IMR-90 (cell line): ENCODE measurements around the gene NUB1. TPM values are rescaled to one million over a fixed set of nuclear protein-coding genes. Genes with fewer than 3 reads are reported as not detected.

ENCODE experiments used
- ATAC-seq: fragments of 200-7000 bp; cut with Tn5 transposase; 2 replicates; pipeline ENCODE4 v1.9.1; 2020; ENCODE audit warnings: low read depth, mild to moderate bottlenecking, moderate library complexity
- BruUV-seq: library from RNA; stranded (reverse); fragments of 400-500 nt; replicated peaks from 2 replicates; lab custom pipeline; 2021; lab: Mats Ljungman, UMichigan
- CTCF ChIA-PET: fragments of 300-600 bp; formaldehyde crosslinking; extraction: SDS; loops from one replicate; lab custom pipeline; 2021; ENCODE audit warnings: antibody characterized with exemption; lab: Yijun Ruan, JAX
- POLR2A ChIA-PET: fragments of 300-600 bp; sonication (Branson Sonifier 250); formaldehyde crosslinking; loops from one replicate; lab custom pipeline; 2022; ENCODE audit warnings: antibody characterized with exemption; ENCODE audit not compliant: unreplicated experiment; lab: Charles Lee
- DNase-seq: peaks from one replicate; pipeline ENCODE4 v3.0.0; 2013
- H2AFZ ChIP-seq: replicated peaks from 2 replicates; pipeline ENCODE3; 2013; ENCODE audit warnings: low read length, mild to moderate bottlenecking; ENCODE audit not compliant: poor library complexity
- H2AK5ac ChIP-seq: 2 replicates; pipeline ENCODE4 v1.6.1; 2013; ENCODE audit warnings: low read depth, low read length, inconsistent platforms
- H2AK9ac ChIP-seq: replicated peaks from 2 replicates; pipeline ENCODE3; 2013; ENCODE audit warnings: mild to moderate bottlenecking, low read depth, low read length, moderate library complexity; ENCODE audit not compliant: poor library complexity
- H2BK120ac ChIP-seq: 2 replicates; pipeline ENCODE4 v1.6.1; 2013; ENCODE audit warnings: low read depth, low read length, inconsistent platforms
- H2BK15ac ChIP-seq: 3 replicates; pipeline ENCODE4 v1.6.1; 2013; ENCODE audit warnings: low read depth, low read length, inconsistent platforms
- H2BK20ac ChIP-seq: 2 replicates; pipeline ENCODE4 v1.6.1; 2013; ENCODE audit warnings: low read depth, mild to moderate bottlenecking, inconsistent platforms, low read length, moderate library complexity
- H2BK5ac ChIP-seq: 2 replicates; pipeline ENCODE4 v1.6.1; 2013; ENCODE audit warnings: mild to moderate bottlenecking, low read depth, low read length, inconsistent platforms; ENCODE audit not compliant: poor library complexity, severe bottlenecking
- H3K14ac ChIP-seq: replicated peaks from 2 replicates; pipeline ENCODE4 v1.6.1; 2013; ENCODE audit warnings: low read depth, low read length, inconsistent platforms
- H3K18ac ChIP-seq: 2 replicates; pipeline ENCODE4 v1.6.1; 2013; ENCODE audit warnings: low read depth, low read length, control low read depth
- H3K23ac ChIP-seq: 2 replicates; pipeline ENCODE4 v1.6.1; 2013; ENCODE audit warnings: low read depth, low read length, inconsistent platforms
- H3K27ac ChIP-seq: 2 replicates; pipeline ENCODE4 v1.5.1; 2013; ENCODE audit warnings: mild to moderate bottlenecking, control low read depth, low read length; ENCODE audit not compliant: insufficient read depth
- H3K27me3 ChIP-seq: 2 replicates; pipeline ENCODE4 v1.6.1; 2013; ENCODE audit warnings: low read length; ENCODE audit not compliant: control insufficient read depth, insufficient read depth
- H3K36me3 ChIP-seq: 2 replicates; pipeline ENCODE4 v1.6.1; 2013; ENCODE audit warnings: low read length, mixed read lengths; ENCODE audit not compliant: control insufficient read depth, insufficient read depth
- H3K4ac ChIP-seq: 2 replicates; pipeline ENCODE4 v1.6.1; 2013; ENCODE audit warnings: low read depth, low read length, inconsistent platforms
- H3K4me1 ChIP-seq: 2 replicates; pipeline ENCODE4 v1.6.1; 2013; ENCODE audit warnings: low read length, mixed read lengths; ENCODE audit not compliant: control insufficient read depth, insufficient read depth
- H3K4me2 ChIP-seq: 2 replicates; pipeline ENCODE4 v1.6.1; 2013; ENCODE audit warnings: low read depth, mild to moderate bottlenecking, control low read depth, low read length, moderate library complexity
- H3K4me3 ChIP-seq: 2 replicates; pipeline ENCODE4 v1.5.1; 2013; ENCODE audit warnings: low read depth, mild to moderate bottlenecking, control low read depth, low read length, moderate library complexity; ENCODE audit not compliant: insufficient read depth
- H3K56ac ChIP-seq: 2 replicates; pipeline ENCODE4 v1.6.1; 2013; ENCODE audit warnings: low read length, inconsistent platforms; ENCODE audit not compliant: insufficient read depth; ENCODE audit errors: extremely low read depth
- H3K79me1 ChIP-seq, 2 experiments: 2 replicates each; pipeline ENCODE4 v1.6.1; 2013; ENCODE audit warnings: low read length in 2 of 2, inconsistent platforms in 1 of 2, low read depth in 1 of 2
- H3K9ac ChIP-seq: 2 replicates; pipeline ENCODE4 v1.6.1; 2013; ENCODE audit warnings: low read depth, low read length, control low read depth
- H3K9me1 ChIP-seq: 2 replicates; pipeline ENCODE4 v1.6.1; 2013; ENCODE audit warnings: low read length, inconsistent platforms; ENCODE audit not compliant: insufficient read depth
- H3K9me3 ChIP-seq: 2 replicates; pipeline ENCODE4 v1.6.1; 2013; ENCODE audit warnings: low read length; ENCODE audit not compliant: control insufficient read depth, insufficient read depth
- H4K20me1 ChIP-seq: 2 replicates; pipeline ENCODE4 v1.6.1; 2013; ENCODE audit warnings: low read length, inconsistent platforms; ENCODE audit not compliant: insufficient read depth
- H4K5ac ChIP-seq: 2 replicates; pipeline ENCODE4 v1.6.1; 2013; ENCODE audit warnings: mild to moderate bottlenecking, low read depth, low read length, control low read depth
- H4K8ac ChIP-seq, 2 experiments: 2 replicates each; pipeline ENCODE4 v1.6.1; 2013; ENCODE audit warnings: low read depth in 2 of 2, low read length in 2 of 2, control low read depth in 1 of 2, inconsistent platforms in 1 of 2
- H4K91ac ChIP-seq: 2 replicates; pipeline ENCODE4 v1.6.1; 2013; ENCODE audit warnings: low read depth, low read length, inconsistent platforms; ENCODE audit not compliant: insufficient read depth
- BHLHE40 ChIP-seq: fragments of 150-350 bp; IDR thresholded peaks from 2 replicates; pipeline ENCODE4 v1.6.1; 2016; ENCODE audit warnings: mild to moderate bottlenecking, low read depth, low read length
- CEBPB ChIP-seq: IDR thresholded peaks from 2 replicates; pipeline ENCODE4 v1.6.1; 2012; ENCODE audit warnings: low read depth, low read length, improper control_type of control experiment
- CHD1 ChIP-seq: IDR thresholded peaks from 2 replicates; pipeline ENCODE4 v1.6.1; 2012; ENCODE audit warnings: low read depth, low read length, improper control_type of control experiment
- CTCF ChIP-seq: conservative IDR thresholded peaks from 2 replicates; pipeline ENCODE4 v1.5.1; 2012; ENCODE audit warnings: mild to moderate bottlenecking, low read depth, low read length, improper control_type of control experiment
- ELK1 ChIP-seq: fragments of 150-350 bp; IDR thresholded peaks from 2 replicates; pipeline ENCODE4 v1.6.1; 2016; ENCODE audit warnings: low read depth, mild to moderate bottlenecking, low read length, moderate library complexity, borderline replicate concordance
- FOS ChIP-seq: fragments of 150-350 bp; IDR thresholded peaks from 2 replicates; pipeline ENCODE4 v1.6.1; 2016; ENCODE audit warnings: low read depth, low read length
- MAFK ChIP-seq: IDR thresholded peaks from 2 replicates; pipeline ENCODE4 v1.6.1; 2012; ENCODE audit warnings: low read depth, low read length, improper control_type of control experiment
- MAZ ChIP-seq: IDR thresholded peaks from 2 replicates; pipeline ENCODE4 v1.6.1; 2012; ENCODE audit warnings: low read depth, mild to moderate bottlenecking, low read length, improper control_type of control experiment, moderate library complexity, borderline replicate concordance
- MXI1 ChIP-seq: IDR thresholded peaks from 2 replicates; pipeline ENCODE4 v1.6.1; 2012; ENCODE audit warnings: low read depth, mild to moderate bottlenecking, low read length, moderate library complexity, borderline replicate concordance
- NFE2L2 ChIP-seq: fragments of 150-350 bp; IDR thresholded peaks from 2 replicates; pipeline ENCODE4 v1.6.1; 2016; ENCODE audit warnings: low read depth, mild to moderate bottlenecking, low read length
- POLR2A ChIP-seq: IDR thresholded peaks from 2 replicates; pipeline ENCODE4 v1.6.1; 2012; ENCODE audit warnings: mild to moderate bottlenecking, low read depth, low read length
- RAD21 ChIP-seq: IDR thresholded peaks from 2 replicates; pipeline ENCODE4 v1.6.1; 2012; ENCODE audit warnings: low read length, improper control_type of control experiment
- RCOR1 ChIP-seq: IDR thresholded peaks from 2 replicates; pipeline ENCODE4 v1.6.1; 2012; ENCODE audit warnings: mild to moderate bottlenecking, low read length, improper control_type of control experiment; ENCODE audit not compliant: insufficient replicate concordance
- RFX5 ChIP-seq: IDR thresholded peaks from 2 replicates; pipeline ENCODE4 v1.8.0; 2012; ENCODE audit warnings: low read depth, mild to moderate bottlenecking, low read length, moderate library complexity
- SMC3 ChIP-seq: fragments of 150-350 bp; IDR thresholded peaks from 2 replicates; pipeline ENCODE4 v1.6.1; 2016; ENCODE audit warnings: low read depth, mild to moderate bottlenecking, antibody characterized with exemption, low read length, moderate library complexity
- WGBS, 2 experiments: methylation state at CpG; one replicate each; pipeline versions ENCODE4 v1.1.5 to v1.1.7; 2013; ENCODE audit warnings: missing lambda C conversion rate in 2 of 2; ENCODE audit not compliant: insufficient read length in 1 of 2; ENCODE audit errors: extremely low coverage in 2 of 2; 5-methylcytosine and 5-hydroxymethylcytosine counted together
- dilution Hi-C: fragments of 300-500 bp; cut with HindIII; formaldehyde crosslinking; loops from one replicate; pipeline ENCODE4 v1.14.3; 2018; ENCODE audit warnings: low sequenced_read_pairs; ENCODE audit not compliant: unreplicated experiment
- in situ Hi-C: fragments of 300-500 bp; cut with MboI; formaldehyde crosslinking; loops from 3 replicates; pipeline ENCODE4 v1.14.3; 2019; ENCODE audit warnings: low sequenced_read_pairs, inconsistent platforms, mixed read lengths
- intact Hi-C: fragments of 100-400 bp; cut with micrococcal nuclease; formaldehyde crosslinking; loops from 2 replicates; pipeline ENCODE4 v1.10.0; 2022
- polyA plus RNA-seq, 3 experiments: library from polyadenylated mRNA; depleted of rRNA; stranded (reverse); fragments of >200 nt; gene quantifications; 2 replicates each; pipeline ENCODE4 v1.2.3, GENCODE V29; 2012; ENCODE audit warnings: low replicate concordance in 1 of 3
- total RNA-seq: library from RNA; depleted of rRNA; stranded (reverse); fragments of >200 nt; gene quantifications from 2 replicates; pipeline ENCODE4 v1.2.3, GENCODE V29; 2012
- TF ChIP-seq, protein P1 (sequence below): fragments of 150-350 bp; IDR thresholded peaks from 2 replicates; pipeline ENCODE4 v1.6.1; 2017; ENCODE audit warnings: mild to moderate bottlenecking, antibody characterized with exemption, low read length, low read depth

Gene NUB1
- total and polyA plus RNA-seq, 2 of the 4 experiments (the other 2 are of a cell fraction): 20.1 to 29.7 TPM

DNA sequence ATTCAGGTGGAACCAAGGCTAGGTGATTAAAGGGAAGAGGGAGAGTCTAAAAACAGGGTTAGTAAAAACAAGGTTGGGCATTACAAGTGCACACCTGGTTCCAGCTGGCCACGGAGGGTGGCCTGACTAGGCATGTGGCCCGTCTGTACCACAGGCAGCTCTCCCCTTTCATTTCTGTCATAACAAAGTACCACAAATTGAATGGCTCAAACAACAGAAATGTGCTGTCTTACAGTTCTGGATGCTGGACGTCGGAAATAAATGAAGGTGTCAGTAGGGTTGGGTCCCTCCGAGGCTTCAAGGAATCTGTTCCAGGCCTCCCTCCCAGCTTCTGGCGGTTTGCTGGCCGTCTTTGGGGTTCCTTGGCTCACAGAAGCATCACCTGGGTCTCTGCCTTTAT lies 81.6 kb downstream of the NUB1 start:
- no peak overlapping the region for H2AK5ac ChIP-seq
- intact Hi-C loops: no loop called here
- H3K4ac ChIP-seq: no peak overlapping the region
- no peak overlapping the region for H2BK5ac ChIP-seq
- no peak overlapping the region for H3K18ac ChIP-seq
- DNase-seq (no peak), ATAC-seq (no peak)
- peaks cover 20% of the 10 kb centered on the region for H3K4me1 ChIP-seq
- H3K79me1 ChIP-seq: no peaks in the 10 kb centered on the region; a peak in 1 of 4 replicates
- no peak overlapping the region for H3K27ac ChIP-seq
- peaks cover 5% of the 10 kb centered on the region; the same call in 1 of the 2 replicates for H4K20me1 ChIP-seq
- H3K56ac ChIP-seq: no peak overlapping the region
- H4K8ac ChIP-seq: no peak overlapping the region
- peaks cover 6% of the 10 kb centered on the region for H3K9me1 ChIP-seq
- POLR2A ChIA-PET: no interaction called here
- no peak overlapping the region for H4K5ac ChIP-seq
- H3K9ac ChIP-seq: no peak overlapping the region
- CTCF ChIA-PET: no interaction called here
- no peak overlapping the region; the same call in 1 of the 2 replicates for H4K91ac ChIP-seq
- no peak overlapping the region for H2BK120ac ChIP-seq
- H2AFZ ChIP-seq: no peak overlapping the region
- TF ChIP-seq CHD1 (no peak), MAFK (no peak), CEBPB (no peak), MXI1 (no peak), RCOR1 (no peak), CTCF (no peak), BHLHE40 (no peak), POLR2A (no peak), ELK1 (no peak), MAZ (no peak), RAD21 (no peak), SMC3 (no peak), FOS (no peak), NFE2L2 (no peak), RFX5 (no peak)
- TF ChIP-seq, protein P1, sequence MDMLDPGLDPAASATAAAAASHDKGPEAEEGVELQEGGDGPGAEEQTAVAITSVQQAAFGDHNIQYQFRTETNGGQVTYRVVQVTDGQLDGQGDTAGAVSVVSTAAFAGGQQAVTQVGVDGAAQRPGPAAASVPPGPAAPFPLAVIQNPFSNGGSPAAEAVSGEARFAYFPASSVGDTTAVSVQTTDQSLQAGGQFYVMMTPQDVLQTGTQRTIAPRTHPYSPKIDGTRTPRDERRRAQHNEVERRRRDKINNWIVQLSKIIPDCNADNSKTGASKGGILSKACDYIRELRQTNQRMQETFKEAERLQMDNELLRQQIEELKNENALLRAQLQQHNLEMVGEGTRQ: no peak
- no peak overlapping the region for H2BK15ac ChIP-seq
- H3K4me3 ChIP-seq: no peak overlapping the region
- no peaks in the 10 kb centered on the region for H3K36me3 ChIP-seq
- dilution Hi-C loops: no loop called here
- no peak overlapping the region for H3K4me2 ChIP-seq
- H3K14ac ChIP-seq: no peak overlapping the region
- H3K9me3 ChIP-seq: peaks cover 22% of the 10 kb centered on the region
- no TSS peak for BruUV-seq
- no peak overlapping the region for H2BK20ac ChIP-seq
- H3K23ac ChIP-seq: no peak overlapping the region
- H2AK9ac ChIP-seq: no peak overlapping the region
- 60% methylated on average over 1 of the region's 7 CpGs; no CpG with 5 or more reads in 1 of the 2 experiments for WGBS, 2 experiments
- in situ Hi-C loops: no loop called here
- peaks cover 2% of the 10 kb centered on the region; the same call in 1 of the 2 replicates for H3K27me3 ChIP-seq
